Endodermal cell (in vitro differentiated cells): ENCODE results near the gene FILIP1. TPM values are rescaled to one million over a fixed set of nuclear protein-coding genes. Genes with fewer than 3 reads are reported as not detected.

ENCODE experiments used
- DNase-seq: peaks from one replicate; pipeline ENCODE4 v3.0.0-alpha.2; 2017
- H3K27ac ChIP-seq: 2 replicates; pipeline ENCODE4 v1.5.1; 2013; ENCODE audit warnings: mild to moderate bottlenecking, low read depth, low read length, moderate library complexity
- H3K27me3 ChIP-seq: 2 replicates; pipeline ENCODE4 v1.6.1; 2013; ENCODE audit warnings: mild to moderate bottlenecking, low read length, moderate library complexity; ENCODE audit not compliant: insufficient read depth, control insufficient read depth, poor library complexity, severe bottlenecking
- H3K36me3 ChIP-seq: 2 replicates; pipeline ENCODE4 v1.7.0; 2013; ENCODE audit warnings: mild to moderate bottlenecking, low read length, moderate library complexity; ENCODE audit not compliant: control insufficient read depth, insufficient read depth
- H3K4me1 ChIP-seq: one replicate; pipeline ENCODE4 v1.7.0; 2013; ENCODE audit warnings: low read length; ENCODE audit not compliant: control insufficient read depth, insufficient read depth
- H3K4me3 ChIP-seq: 2 replicates; pipeline ENCODE4 v1.5.1; 2013; ENCODE audit warnings: mild to moderate bottlenecking, low read length, moderate library complexity
- H3K9ac ChIP-seq: 2 replicates; pipeline ENCODE4 v1.6.1; 2013; ENCODE audit warnings: mild to moderate bottlenecking, low read length, moderate library complexity; ENCODE audit not compliant: poor library complexity, severe bottlenecking; ENCODE audit errors: extremely low read depth
- H3K9me3 ChIP-seq: 2 replicates; pipeline ENCODE4 v1.6.1; 2013; ENCODE audit warnings: mild to moderate bottlenecking, low read length, moderate library complexity; ENCODE audit not compliant: control insufficient read depth
- H3K27ac Mint-ChIP-seq: 2 replicates; pipeline ENCODE4 v1.8.0; 2020; ENCODE audit warnings: mixed read lengths
- H3K27me3 Mint-ChIP-seq: 2 replicates; pipeline ENCODE4 v1.8.0; 2021; ENCODE audit warnings: mild to moderate bottlenecking, mixed read lengths; ENCODE audit not compliant: insufficient read depth
- H3K36me3 Mint-ChIP-seq: 2 replicates; pipeline ENCODE4 v1.8.0; 2020; ENCODE audit warnings: low read depth, mixed read lengths
- H3K4me1 Mint-ChIP-seq: 2 replicates; pipeline ENCODE4 v1.8.0; 2020; ENCODE audit warnings: mixed read lengths
- H3K4me3 Mint-ChIP-seq: 2 replicates; pipeline ENCODE4 v1.8.0; 2020; ENCODE audit warnings: mild to moderate bottlenecking, moderate library complexity, mixed read lengths
- H3K9me3 Mint-ChIP-seq: 2 replicates; pipeline ENCODE4 v1.8.0; 2020; ENCODE audit warnings: mild to moderate bottlenecking, mixed read lengths
- CTCF ChIP-seq: fragments of 200-600 bp; sonication (generic); conservative IDR thresholded peaks from 2 replicates; pipeline ENCODE4 v1.5.0; 2021; ENCODE audit warnings: antibody characterized with exemption, mild to moderate bottlenecking
- WGBS, 2 experiments: methylation state at CpG; one replicate each; pipeline versions ENCODE4 v1.1.5 to v1.1.7; 2013; ENCODE audit warnings: missing lambda C conversion rate in 2 of 2, mixed read lengths in 1 of 2; ENCODE audit not compliant: insufficient coverage in 1 of 2, insufficient read length in 1 of 2; 5-methylcytosine and 5-hydroxymethylcytosine counted together
- total RNA-seq, 2 donors: library from RNA; stranded (reverse); fragmentation: NEBNext Ultra II Directional in 1 of 2; extraction: Animal tissue kit (Norgen Biotek cat#: 25700) in 1 of 2; gene quantifications; 2 replicates in 1 of 2; 3 replicates in 1 of 2; pipeline ENCODE4 v1.2.1, GENCODE V29; 2021

FILIP1 gene
- total RNA-seq, 2 donors from 2014 or later = 0.35 TPM

DNA sequence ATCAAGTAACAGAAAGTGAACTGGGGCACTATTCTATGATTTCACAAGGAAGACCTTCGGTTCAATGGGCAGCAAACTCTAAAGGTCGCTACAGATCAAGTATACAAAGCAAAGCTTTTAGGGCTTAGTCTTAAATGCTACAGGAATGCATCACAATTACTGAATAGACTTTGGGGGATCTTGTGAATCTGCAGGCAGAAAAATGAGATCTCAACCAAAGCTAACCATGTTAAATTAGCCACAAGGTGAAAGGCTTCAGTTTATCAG, 111.0 kb downstream of the FILIP1 start:
- Histone ChIP-seq H3K36me3 (no peaks in the 10 kb centered on the region), H3K4me3 (no peak overlapping the region), H3K27ac (peak overlapping the region; percentile 12), H3K9me3 (no peaks in the 10 kb centered on the region), H3K27me3 (no peaks in the 10 kb centered on the region), H3K4me1 (no peaks in the 10 kb centered on the region), H3K9ac (no peak overlapping the region)
- Mint-ChIP-seq H3K9me3 (peaks cover 3% of the 10 kb centered on the region), H3K4me3 (no peak overlapping the region), H3K27me3 (no peaks in the 10 kb centered on the region), H3K36me3 (no peaks in the 10 kb centered on the region), H3K27ac (no peak overlapping the region), H3K4me1 (peaks cover 13% of the 10 kb centered on the region)
- WGBS, 2 experiments = 71 to 74% methylated on average over 1 to 2 of the region's 2 CpGs
- no peak for TF ChIP-seq CTCF
- DNase-seq = no peak

DNA sequence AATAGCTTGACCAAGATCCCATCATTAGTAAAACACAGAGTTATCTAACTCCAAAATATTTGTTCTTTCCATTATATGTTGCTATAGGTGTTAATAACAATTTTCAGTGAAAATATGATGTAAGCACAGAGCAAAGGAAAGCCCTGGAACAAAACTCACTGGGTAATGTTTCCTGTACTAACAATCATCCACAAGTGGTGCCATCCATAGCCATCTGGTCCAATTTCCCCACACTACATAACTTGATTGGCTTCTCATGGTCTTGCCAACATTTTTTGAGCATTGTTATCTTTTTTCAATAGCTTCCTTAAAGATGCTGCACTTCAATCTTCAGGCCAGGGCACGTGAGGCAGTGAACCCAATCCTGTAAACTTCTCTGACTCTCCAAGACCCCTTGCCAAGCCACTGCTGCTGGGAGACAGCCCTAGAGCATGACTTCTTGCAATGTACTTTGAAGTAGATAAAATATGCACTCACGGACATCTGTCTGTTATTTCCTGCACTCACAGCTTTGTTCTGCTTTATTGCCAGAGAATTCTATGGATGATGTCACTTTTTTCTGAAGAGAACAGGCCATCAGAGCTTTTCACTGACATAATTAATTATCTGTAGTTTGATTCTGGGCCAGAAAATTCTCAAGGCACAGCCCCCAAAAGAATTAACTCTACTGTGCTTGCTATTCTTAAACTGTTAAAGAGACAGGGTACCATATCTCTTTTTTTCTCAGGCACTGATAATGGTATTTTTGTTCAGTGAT, 111.5 kb downstream of the FILIP1 start:
- WGBS, 2 experiments = 82 to 100% methylated on average over 1 to 2 of the region's 2 CpGs
- no peak overlapping the region for H3K4me3 ChIP-seq
- Mint-ChIP-seq H3K4me3 (no peak overlapping the region), H3K27ac (no peak overlapping the region), H3K27me3 (no peaks in the 10 kb centered on the region), H3K9me3 (no peaks in the 10 kb centered on the region), H3K36me3 (no peaks in the 10 kb centered on the region), H3K4me1 (peaks cover 15% of the 10 kb centered on the region)
- no peak for TF ChIP-seq CTCF
- H3K9ac ChIP-seq = no peak overlapping the region
- no peaks in the 10 kb centered on the region for H3K4me1 ChIP-seq
- no peaks in the 10 kb centered on the region for H3K9me3 ChIP-seq
- no peaks in the 10 kb centered on the region for H3K36me3 ChIP-seq
- H3K27ac ChIP-seq = peak overlapping the region; percentile 12
- DNase-seq = no peak
- H3K27me3 ChIP-seq = no peaks in the 10 kb centered on the region

DNA sequence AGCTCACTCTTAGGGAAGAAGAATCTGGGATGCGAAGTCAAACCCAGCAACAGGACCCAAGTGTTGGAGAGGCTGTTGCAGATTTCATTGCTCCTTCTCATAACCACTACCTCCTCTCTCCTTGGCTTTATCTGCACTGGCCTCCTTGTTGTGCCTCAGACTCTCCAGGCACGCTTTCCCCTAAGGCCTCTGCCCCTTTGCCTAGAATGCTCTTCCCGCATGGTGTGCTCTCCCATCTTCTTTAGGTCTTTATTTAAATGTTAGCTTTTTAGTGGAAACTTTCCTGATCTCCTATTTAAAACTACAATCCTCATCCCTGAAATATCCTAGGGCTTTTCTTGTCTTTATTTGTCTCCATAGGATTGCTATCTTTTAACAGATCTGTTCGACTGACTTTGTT, 114.1 kb downstream of the FILIP1 start:
- H3K9me3 ChIP-seq = no peaks in the 10 kb centered on the region
- DNase-seq = no peak
- H3K9me3 Mint-ChIP-seq = no peaks in the 10 kb centered on the region
- peaks cover 8% of the 10 kb centered on the region for H3K4me1 ChIP-seq
- H3K27me3 Mint-ChIP-seq = no peaks in the 10 kb centered on the region
- WGBS, 2 experiments = 93 to 96% methylated on average over 3 to 4 of the region's 4 CpGs
- no peaks in the 10 kb centered on the region for H3K36me3 ChIP-seq
- no peak overlapping the region for H3K27ac Mint-ChIP-seq
- peaks cover 25% of the 10 kb centered on the region for H3K4me1 Mint-ChIP-seq
- no peak overlapping the region for H3K27ac ChIP-seq
- TF ChIP-seq CTCF = no peak
- no peaks in the 10 kb centered on the region for H3K36me3 Mint-ChIP-seq
- H3K4me3 Mint-ChIP-seq = no peak overlapping the region
- no peak overlapping the region for H3K4me3 ChIP-seq
- no peak overlapping the region for H3K9ac ChIP-seq
- H3K27me3 ChIP-seq = no peaks in the 10 kb centered on the region
